Measurements from ENCODE around the gene C6orf89. TPM values are rescaled to one million over a fixed set of nuclear protein-coding genes. Genes with fewer than 3 reads are reported as not detected.
"Not testable (repeated sequence)": the region's sequence is repeated elsewhere in the genome, so short reads cannot be mapped to it uniquely, and the experiment has no call there.

Gene C6orf89
- total RNA-seq, 4 donors from 2014 or later, result 29.8 to 42.1 (median 37.9) TPM

DNA sequence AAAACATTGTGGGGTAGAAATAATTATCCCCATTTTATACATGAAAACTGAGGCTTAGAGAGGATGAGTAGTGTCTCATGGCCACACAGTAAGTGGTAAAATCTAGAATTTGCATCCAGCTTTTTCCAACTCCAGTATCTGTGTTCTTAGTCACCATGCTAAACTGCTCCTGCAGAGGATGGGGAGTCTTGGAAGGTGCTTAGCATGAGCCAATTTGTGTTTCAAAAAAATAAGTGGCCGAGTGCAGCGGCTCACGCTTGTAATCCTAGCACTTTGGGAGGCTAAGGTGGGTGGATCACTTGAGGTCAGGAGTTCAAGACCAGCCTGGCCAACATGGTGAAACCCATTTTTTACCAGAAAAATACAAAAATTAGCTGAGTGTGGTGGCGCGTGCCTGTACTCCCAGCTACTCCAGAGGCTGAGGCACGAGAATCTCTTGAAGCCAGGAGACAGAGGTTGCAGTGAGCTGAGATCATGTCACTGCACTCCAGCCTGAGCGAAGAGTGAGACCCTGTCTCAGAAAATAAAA is 2.4 kb downstream of the C6orf89 start:
- Histone ChIP-seq H3K36me3 (peaks cover 9% of the 10 kb centered on the region), H3K4me1 (peaks cover 22% of the 10 kb centered on the region), H3K4me3 (no peak overlapping the region), H3K27ac (no peak overlapping the region), H3K9me3 (no peaks in the 10 kb centered on the region), H3K27me3 (no peaks in the 10 kb centered on the region)
- TF ChIP-seq, protein P1, sequence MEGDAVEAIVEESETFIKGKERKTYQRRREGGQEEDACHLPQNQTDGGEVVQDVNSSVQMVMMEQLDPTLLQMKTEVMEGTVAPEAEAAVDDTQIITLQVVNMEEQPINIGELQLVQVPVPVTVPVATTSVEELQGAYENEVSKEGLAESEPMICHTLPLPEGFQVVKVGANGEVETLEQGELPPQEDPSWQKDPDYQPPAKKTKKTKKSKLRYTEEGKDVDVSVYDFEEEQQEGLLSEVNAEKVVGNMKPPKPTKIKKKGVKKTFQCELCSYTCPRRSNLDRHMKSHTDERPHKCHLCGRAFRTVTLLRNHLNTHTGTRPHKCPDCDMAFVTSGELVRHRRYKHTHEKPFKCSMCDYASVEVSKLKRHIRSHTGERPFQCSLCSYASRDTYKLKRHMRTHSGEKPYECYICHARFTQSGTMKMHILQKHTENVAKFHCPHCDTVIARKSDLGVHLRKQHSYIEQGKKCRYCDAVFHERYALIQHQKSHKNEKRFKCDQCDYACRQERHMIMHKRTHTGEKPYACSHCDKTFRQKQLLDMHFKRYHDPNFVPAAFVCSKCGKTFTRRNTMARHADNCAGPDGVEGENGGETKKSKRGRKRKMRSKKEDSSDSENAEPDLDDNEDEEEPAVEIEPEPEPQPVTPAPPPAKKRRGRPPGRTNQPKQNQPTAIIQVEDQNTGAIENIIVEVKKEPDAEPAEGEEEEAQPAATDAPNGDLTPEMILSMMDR (IDR thresholded peaks at IDR 0.05), result no peak
- no peak for DNase-seq (ENCODE audit: low spot score in 2 of 2)
- WGBS, result 94% methylated on average over 7 of the region's 7 CpGs

DNA sequence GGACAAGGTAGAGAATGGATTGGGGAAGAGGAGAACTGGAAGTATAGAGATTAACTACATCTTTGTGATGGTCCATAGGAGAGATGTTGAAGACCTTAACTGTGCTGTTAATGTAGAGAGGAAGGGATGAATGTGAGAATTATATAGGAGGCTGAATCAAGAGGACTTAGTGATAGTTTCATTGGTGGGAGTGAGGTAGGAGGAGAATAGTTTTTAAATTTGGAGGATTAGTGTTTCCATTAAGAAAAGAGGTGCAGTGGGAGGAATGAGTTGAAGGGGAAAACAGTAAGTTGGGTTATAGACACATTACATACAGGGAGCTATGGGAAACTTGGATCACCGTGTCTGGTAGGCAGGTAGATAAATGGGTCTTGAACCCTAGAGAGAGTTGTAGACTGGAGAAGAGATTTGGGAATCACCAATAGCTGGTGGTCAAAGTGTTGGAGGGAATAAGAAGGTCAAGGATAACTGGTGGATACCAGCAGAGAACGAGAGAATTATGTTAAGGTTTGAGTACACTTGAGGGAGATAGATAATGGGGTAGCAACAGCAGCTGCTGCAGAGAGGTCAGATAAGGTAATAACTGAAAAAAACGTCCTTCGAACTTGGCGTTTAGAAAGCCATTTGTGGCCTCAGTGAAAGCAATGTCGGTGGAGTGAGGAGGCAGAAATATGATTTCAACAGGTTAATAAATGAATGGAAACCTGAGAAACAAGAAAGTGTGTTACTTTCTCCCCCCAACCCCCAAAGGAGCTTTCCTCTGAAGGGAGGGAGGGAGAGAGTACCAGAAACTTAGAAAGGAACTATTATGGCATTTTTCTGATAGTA is 3.1 kb downstream of the C6orf89 start:
- H3K27ac ChIP-seq, result no peak overlapping the region
- no peaks in the 10 kb centered on the region for H3K9me3 ChIP-seq
- H3K36me3 ChIP-seq, result peaks cover 9% of the 10 kb centered on the region
- H3K4me1 ChIP-seq, result peaks cover 22% of the 10 kb centered on the region
- H3K4me3 ChIP-seq, result no peak overlapping the region
- no peak for TF ChIP-seq EP300 (IDR thresholded peaks at IDR 0.05)
- TF ChIP-seq, protein P1 (IDR thresholded peaks at IDR 0.05), result no peak
- no peak for TF ChIP-seq POLR2AphosphoS5 (IDR thresholded peaks at IDR 0.05)
- no peak for TF ChIP-seq POLR2A (IDR thresholded peaks at IDR 0.05)
- no peak for DNase-seq (ENCODE audit: low spot score in 2 of 2)
- WGBS, result 66% methylated on average over 6 of the region's 6 CpGs
- H3K27me3 ChIP-seq, result no peaks in the 10 kb centered on the region

DNA sequence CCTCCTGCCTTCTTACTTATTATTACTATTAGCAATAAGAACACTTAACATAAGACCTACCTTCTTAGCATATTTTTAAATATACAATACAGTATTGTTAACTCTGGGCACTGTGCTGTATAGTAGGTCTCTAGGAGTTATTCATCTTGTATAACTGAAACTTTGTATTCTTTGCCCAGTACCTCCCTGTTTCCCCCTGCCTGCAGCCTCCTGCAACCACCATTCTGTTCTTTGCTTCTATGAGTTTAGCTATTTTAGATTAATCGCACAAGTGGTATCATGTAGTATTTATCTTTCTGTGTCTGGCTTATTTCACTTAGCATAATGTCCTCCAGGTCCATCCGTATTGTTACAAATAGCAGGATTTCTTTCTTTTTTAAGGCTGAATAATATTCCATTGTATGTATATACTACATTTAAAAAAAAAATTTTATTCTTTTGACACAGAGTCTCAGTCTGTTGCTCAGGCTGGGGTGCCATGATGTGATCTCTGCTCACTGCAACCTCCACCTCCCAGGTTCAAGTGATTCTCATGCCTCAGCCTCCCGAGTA is 4.4 kb downstream of the C6orf89 start:
- 94% methylated on average over 3 of the region's 3 CpGs for WGBS
- no peak for DNase-seq (ENCODE audit: low spot score in 2 of 2)
- Histone ChIP-seq H3K4me1 (peaks cover 19% of the 10 kb centered on the region), H3K27ac (no peak overlapping the region), H3K4me3 (no peak overlapping the region), H3K9me3 (no peaks in the 10 kb centered on the region), H3K27me3 (no peaks in the 10 kb centered on the region), H3K36me3 (peaks cover 14% of the 10 kb centered on the region)
- TF ChIP-seq, protein P1 (IDR thresholded peaks at IDR 0.05), result no peak
- TF ChIP-seq POLR2AphosphoS5 (IDR thresholded peaks at IDR 0.05), result no peak
- no peak for TF ChIP-seq EP300 (IDR thresholded peaks at IDR 0.05)
- no peak for TF ChIP-seq POLR2A (IDR thresholded peaks at IDR 0.05)

DNA sequence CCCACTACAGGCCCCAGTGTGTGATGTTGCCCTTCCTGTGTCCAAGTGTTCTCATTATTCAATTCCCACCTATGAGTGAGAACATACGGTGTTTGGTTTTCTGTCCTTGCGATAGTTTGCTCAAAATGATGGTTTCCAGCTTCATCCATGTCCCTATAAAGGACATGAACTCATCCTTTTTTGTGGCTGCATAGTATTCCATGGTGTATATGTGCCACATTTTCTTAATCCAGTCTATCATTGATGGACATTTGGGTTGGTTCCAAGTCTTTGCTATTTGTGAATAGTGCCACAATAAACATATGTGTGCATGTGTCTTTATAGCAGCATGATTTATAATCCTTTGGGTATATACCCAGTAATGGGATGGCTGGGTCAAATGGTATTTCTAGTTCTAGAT is 5.4 kb downstream of the C6orf89 start:
- H3K27ac ChIP-seq, result not testable (repeated sequence)
- WGBS, result 98% methylated on average over 2 of the region's 2 CpGs

DNA sequence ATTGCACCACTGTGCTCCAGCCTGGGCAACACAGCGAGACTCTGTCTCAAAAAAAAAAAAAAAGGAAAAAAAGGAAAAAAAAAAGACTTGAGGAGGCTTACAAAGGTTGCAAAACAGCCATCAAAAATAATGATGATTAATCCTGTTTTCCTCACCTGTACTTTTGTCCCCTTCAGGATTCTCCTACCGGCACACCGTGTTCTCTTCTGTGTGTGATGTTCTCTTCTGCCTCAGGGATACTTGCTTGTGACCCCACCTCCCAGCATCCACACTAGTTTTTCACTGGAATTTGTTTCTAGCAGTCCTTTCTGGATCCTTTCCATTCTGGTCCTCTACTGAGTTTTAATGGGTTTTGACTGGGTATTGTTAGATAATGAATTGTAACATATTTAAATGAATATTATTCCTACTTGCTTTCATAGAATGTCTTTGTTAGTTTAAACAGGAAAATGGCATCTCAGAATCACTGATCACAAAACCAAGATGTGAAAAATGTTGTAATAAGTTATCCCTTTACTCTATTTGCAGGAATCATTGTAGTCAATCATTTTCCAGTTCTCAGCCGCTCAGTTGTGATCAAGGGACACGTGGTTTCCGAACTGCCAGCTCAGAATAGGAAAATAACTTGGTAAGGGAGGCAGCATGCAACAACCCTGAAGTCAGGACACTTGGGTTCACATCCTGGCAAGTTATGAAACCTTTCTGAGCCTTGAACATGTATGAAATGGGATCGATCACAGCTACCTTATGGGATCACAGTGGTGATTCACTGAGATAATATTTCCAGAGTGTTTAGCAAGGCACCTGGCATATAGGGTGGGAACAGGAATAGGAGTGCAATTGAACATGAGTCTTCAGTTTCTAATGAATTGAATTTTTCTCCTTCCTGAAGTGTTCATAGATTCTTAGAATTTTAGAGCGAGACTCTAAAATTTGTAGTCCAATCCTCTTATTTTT is 8.5 kb downstream of the C6orf89 start:
- TF ChIP-seq, protein P1 (IDR thresholded peaks at IDR 0.05), result no peak
- no peak for TF ChIP-seq POLR2AphosphoS5 (IDR thresholded peaks at IDR 0.05)
- no peak for TF ChIP-seq EP300 (IDR thresholded peaks at IDR 0.05)
- TF ChIP-seq POLR2A (IDR thresholded peaks at IDR 0.05), result no peak
- Histone ChIP-seq H3K27ac (no peak overlapping the region), H3K9me3 (no peaks in the 10 kb centered on the region), H3K27me3 (no peaks in the 10 kb centered on the region), H3K36me3 (peaks cover 28% of the 10 kb centered on the region), H3K4me3 (no peak overlapping the region), H3K4me1 (no peaks in the 10 kb centered on the region)
- WGBS, result 90% methylated on average over 8 of the region's 8 CpGs
- DNase-seq (ENCODE audit: low spot score in 2 of 2), result no peak

More for the DNA sequence above, 5.4 kb downstream of the C6orf89 start:
- Histone ChIP-seq H3K4me1 (peaks cover 14% of the 10 kb centered on the region), H3K36me3 (peaks cover 14% of the 10 kb centered on the region)
- H3K27me3 ChIP-seq; H3K9me3 ChIP-seq; H3K4me3 ChIP-seq; DNase-seq (ENCODE audit: low spot score in 2 of 2): not testable (repeated sequence)

Measured in suprapubic skin (tissue), 4 donors.